OCI-LY3 (cell line): Measurements from ENCODE around the gene RBM33.

ENCODE experiments used
- EZH2phosphoT487 ChIP-seq: fragments of 200-600 bp; shearing (Covaris generic); IDR thresholded peaks from 2 replicates; pipeline ENCODE4 v1.6.1; 2018; ENCODE audit warnings: antibody characterized with exemption, mixed run types, low read depth
- TF ChIP-seq, protein P1 (sequence below): fragments of 200-600, 300-600 bp; sonication (generic); IDR thresholded peaks from 2 replicates; pipeline ENCODE4 v1.5.1; 2014; ENCODE audit warnings: antibody characterized with exemption, low read length, low read depth

DNA sequence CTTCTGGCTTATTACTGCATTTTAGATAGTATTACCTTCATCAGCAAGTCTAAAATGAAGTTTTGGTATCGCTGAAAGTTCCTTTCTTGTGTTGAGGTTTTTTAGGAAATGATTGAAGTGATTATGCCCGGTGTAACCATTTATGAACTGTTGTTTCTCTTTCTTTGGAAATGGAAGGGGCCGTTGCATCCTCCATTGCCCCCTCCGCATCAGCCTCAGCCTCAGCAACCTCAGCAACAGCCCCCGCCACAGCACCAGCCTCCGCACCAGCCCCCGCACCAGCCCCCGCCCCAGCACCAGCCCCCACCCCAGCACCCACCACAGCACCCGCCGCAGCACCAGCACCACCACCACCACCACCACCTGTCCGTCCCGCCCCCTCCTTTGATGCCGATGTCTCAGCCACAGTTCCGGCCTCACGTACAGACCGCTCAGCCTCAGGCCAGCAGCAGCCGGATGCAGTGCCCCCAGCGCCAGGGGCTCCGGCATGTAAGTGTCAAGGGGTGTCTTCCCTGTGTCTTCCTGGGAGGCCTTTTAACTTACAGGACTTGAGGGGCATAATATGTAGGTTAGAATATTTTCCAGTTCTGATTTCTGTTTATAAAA lies 95.2 kb downstream of the RBM33 start:
- TF ChIP-seq, protein P1, sequence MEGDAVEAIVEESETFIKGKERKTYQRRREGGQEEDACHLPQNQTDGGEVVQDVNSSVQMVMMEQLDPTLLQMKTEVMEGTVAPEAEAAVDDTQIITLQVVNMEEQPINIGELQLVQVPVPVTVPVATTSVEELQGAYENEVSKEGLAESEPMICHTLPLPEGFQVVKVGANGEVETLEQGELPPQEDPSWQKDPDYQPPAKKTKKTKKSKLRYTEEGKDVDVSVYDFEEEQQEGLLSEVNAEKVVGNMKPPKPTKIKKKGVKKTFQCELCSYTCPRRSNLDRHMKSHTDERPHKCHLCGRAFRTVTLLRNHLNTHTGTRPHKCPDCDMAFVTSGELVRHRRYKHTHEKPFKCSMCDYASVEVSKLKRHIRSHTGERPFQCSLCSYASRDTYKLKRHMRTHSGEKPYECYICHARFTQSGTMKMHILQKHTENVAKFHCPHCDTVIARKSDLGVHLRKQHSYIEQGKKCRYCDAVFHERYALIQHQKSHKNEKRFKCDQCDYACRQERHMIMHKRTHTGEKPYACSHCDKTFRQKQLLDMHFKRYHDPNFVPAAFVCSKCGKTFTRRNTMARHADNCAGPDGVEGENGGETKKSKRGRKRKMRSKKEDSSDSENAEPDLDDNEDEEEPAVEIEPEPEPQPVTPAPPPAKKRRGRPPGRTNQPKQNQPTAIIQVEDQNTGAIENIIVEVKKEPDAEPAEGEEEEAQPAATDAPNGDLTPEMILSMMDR: no peak
- TF ChIP-seq EZH2phosphoT487: no peak
